ENCODE data around the gene CACNA1B. TPM values are rescaled to one million over a fixed set of nuclear protein-coding genes. Genes with fewer than 3 reads are reported as not detected.

The CACNA1B gene
- total RNA-seq, 8 experiments from 2014 or later, result 0.04 to 12.8 (median 9.7) TPM

DNA sequence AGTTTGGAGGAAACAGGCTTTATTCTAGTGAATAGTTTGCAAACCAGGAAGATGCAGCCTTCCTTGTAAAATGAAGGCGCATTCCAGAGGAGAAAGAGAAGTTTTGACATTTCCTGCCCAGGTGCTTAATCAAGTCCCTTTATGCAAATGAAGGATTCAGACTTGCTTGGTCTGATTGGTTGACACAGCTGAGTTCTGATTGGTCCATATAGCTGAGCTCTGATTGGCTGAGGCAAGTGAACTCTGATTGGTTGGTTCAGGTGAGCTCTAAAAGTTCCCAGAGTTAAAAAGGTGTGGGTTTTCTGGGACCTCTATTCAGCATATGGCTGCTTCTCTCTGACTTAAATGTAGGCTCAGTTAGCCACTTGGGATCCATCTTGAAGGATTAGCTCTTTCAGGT is 151.0 kb downstream of the CACNA1B start:
- WGBS, 10 experiments, result 57 to 100% (median 92%) methylated on average over 1 of the region's 1 CpG; no CpG with 5 or more reads in 7 of the 10 experiments
- Histone ChIP-seq H3K4me1 (replicated peaks in 1 of 2) (no peaks in the 10 kb centered on the region), H3K4me3 (no peak overlapping the region), H3K27ac (no peak overlapping the region)
- in situ Hi-C loops (cut with MboI; ENCODE audit: low pct_unique_long_range_greater_than_20kb in 2 of 9, low sequenced_read_pairs in 9 of 9, unreplicated experiment in 9 of 9), result no loop called here
- ATAC-seq (replicated peaks in 6 of 8), result no peak

DNA sequence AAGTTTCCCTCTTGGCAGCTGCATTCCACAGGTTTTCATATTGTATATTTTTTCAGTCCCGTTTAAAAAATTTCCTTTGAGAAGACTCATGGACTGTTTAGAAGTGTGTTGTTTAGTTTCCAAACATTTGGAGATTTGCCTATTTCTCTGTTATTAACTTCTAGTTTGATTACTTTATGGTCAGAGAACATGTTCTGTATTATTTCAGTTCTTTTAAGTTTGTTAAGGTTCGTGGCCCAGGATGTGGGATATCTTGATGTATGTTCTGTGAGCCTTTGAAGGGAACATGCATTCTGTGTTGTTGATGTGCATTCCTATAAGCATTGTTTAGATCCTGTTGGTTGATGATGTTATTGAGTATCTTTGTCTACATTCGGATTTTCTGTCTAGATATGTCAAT is 153.6 kb downstream of the CACNA1B start:
- H3K4me3 ChIP-seq, result no peak overlapping the region
- no peak for ATAC-seq (replicated peaks in 6 of 8)
- 2 to 91% (median 52%) methylated on average over 1 to 3 of the region's 3 CpGs; no CpG with 5 or more reads in 2 of the 10 experiments for WGBS, 10 experiments
- H3K27ac ChIP-seq, result no peak overlapping the region
- in situ Hi-C loops (cut with MboI; ENCODE audit: low pct_unique_long_range_greater_than_20kb in 2 of 9, low sequenced_read_pairs in 9 of 9, unreplicated experiment in 9 of 9), result no loop called here
- H3K4me1 ChIP-seq (replicated peaks in 1 of 2), result no peaks in the 10 kb centered on the region

DNA sequence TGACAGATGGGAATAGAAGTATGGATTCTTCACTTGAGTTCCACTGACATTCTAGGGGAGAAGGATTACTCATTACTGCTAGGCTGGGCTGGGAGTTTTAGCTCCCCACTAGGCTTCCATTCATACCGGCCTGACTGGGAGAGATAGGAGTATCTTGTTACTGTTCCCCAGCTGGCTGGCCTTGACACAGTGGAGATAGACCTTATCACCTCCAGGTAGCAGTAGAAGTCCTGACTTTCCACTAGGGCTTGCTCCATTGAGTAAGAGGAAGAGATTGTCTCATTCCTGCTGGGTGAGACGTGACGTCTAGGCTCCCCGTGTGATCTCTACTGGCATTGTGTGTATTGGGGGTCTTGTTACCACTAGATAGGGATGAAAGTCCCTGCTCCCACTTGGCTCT is 156.4 kb downstream of the CACNA1B start:
- WGBS, 10 experiments, result 13 to 100% (median 59%) methylated on average over 1 to 4 of the region's 4 CpGs; no CpG with 5 or more reads in 7 of the 10 experiments
- Histone ChIP-seq H3K27ac (no peak overlapping the region), H3K4me3 (no peak overlapping the region), H3K4me1 (replicated peaks in 1 of 2) (no peaks in the 10 kb centered on the region)
- ATAC-seq (replicated peaks in 6 of 8), result no peak
- in situ Hi-C loops (cut with MboI; ENCODE audit: low pct_unique_long_range_greater_than_20kb in 2 of 9, low sequenced_read_pairs in 9 of 9, unreplicated experiment in 9 of 9), result no loop called here

DNA sequence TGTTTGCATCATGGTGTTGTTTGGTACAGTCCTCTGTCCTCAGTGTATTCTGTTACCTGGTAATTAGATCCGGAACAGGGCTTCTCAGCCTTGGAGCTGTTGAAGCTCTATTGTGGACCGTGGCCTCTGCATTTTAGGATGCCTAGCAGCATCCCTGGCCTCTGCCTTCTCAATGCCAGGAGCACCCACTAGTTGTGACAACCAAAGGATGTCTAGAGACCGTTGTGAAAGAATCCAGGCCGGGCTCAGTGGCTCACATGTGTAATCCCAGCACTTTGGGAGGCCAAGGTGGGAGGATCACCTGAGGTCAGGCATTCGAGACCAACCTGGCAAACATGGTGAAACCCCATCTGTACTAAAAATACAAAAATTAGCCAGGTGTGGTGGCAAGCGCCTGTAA is 159.6 kb downstream of the CACNA1B start:
- H3K4me3 ChIP-seq, result no peak overlapping the region
- no peak overlapping the region for H3K27ac ChIP-seq
- in situ Hi-C loops (cut with MboI; ENCODE audit: low pct_unique_long_range_greater_than_20kb in 2 of 9, low sequenced_read_pairs in 9 of 9, unreplicated experiment in 9 of 9), result no loop called here
- WGBS, 10 experiments, result 0 to 100% (median 89%) methylated on average over 1 to 5 of the region's 6 CpGs; no CpG with 5 or more reads in 1 of the 10 experiments
- no peaks in the 10 kb centered on the region for H3K4me1 ChIP-seq (replicated peaks in 1 of 2)
- ATAC-seq (replicated peaks in 6 of 8), result no peak

DNA sequence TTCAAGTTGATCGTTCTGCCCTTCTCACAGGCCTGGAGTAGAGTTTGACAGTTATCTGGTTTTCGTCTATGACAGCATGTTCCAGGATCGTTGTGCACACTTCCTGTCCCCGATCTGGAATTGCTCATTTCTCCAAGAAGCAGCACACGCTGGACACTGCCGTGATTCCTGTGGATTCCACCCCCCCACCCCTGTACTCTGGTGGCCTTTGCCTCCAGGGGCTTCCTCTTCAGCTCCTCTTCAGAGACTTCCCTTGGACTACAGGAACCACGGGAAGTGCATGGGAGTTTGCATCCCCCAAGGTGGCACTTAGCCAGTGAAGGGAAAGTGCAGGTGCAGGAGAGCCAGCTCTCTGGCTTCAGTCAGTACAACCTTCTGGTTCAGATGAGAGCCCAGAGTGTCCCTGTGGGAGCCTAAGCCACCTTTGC is 160.7 kb downstream of the CACNA1B start:
- in situ Hi-C loops (cut with MboI; ENCODE audit: low pct_unique_long_range_greater_than_20kb in 2 of 9, low sequenced_read_pairs in 9 of 9, unreplicated experiment in 9 of 9), result no loop called here
- Histone ChIP-seq H3K27ac (no peak overlapping the region), H3K4me3 (no peak overlapping the region), H3K4me1 (replicated peaks in 1 of 2) (no peaks in the 10 kb centered on the region)
- WGBS, 10 experiments, result 0 to 94% (median 82%) methylated on average over 1 to 6 of the region's 7 CpGs
- no peak for ATAC-seq (replicated peaks in 6 of 8)

DNA sequence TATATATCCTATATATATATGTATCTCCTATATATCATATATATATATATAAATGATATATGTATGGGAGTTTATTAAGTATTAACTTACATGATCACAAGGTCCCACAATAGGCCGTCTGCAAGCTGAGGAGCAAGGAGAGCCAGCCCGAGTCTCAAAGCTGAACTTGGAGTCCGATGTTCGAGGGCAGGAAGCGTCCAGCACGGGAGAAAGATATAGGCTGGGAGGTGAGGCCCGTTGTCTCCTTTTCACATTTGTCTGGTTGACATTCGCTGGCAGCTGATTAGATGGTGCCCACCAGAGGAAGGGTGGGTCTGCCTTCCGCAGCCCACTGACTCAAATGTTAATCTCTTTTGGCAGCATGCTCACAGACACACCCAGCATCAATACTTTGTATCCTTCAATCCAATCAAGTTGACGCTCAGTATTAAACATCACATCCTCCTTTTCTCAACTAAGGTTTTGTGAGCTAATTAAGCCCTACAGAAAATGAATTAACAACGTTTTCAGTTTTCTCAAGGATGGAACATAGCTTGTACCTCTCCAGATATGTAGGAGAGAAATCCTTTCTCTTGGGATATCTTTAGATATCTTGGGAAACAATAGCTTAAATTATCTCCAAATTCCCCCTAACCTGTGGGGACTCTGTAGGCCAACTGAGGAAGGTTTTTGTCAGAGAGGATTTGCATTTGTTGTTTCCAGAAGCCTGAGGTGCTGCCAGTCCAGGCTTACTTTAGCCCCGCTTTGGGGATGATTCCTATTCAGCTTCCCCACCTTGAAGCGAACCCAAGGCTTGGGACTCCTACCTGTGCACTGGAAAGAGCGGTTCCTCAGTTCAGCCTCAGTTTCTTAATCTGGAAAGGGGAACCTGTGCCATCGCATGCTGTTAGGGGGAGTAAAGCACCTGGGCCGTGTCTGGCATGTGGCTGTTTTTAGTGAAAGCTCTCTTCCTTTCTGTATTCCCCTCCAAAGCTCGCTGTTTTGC is 163.2 kb downstream of the CACNA1B start:
- Histone ChIP-seq H3K4me1 (replicated peaks in 1 of 2) (no peaks in the 10 kb centered on the region), H3K4me3 (no peak overlapping the region), H3K27ac (no peak overlapping the region)
- in situ Hi-C loops (cut with MboI; ENCODE audit: low pct_unique_long_range_greater_than_20kb in 2 of 9, low sequenced_read_pairs in 9 of 9, unreplicated experiment in 9 of 9), result no loop called here
- 12 to 100% (median 84%) methylated on average over 1 to 15 of the region's 17 CpGs for WGBS, 10 experiments
- ATAC-seq (replicated peaks in 6 of 8), result no peak

DNA sequence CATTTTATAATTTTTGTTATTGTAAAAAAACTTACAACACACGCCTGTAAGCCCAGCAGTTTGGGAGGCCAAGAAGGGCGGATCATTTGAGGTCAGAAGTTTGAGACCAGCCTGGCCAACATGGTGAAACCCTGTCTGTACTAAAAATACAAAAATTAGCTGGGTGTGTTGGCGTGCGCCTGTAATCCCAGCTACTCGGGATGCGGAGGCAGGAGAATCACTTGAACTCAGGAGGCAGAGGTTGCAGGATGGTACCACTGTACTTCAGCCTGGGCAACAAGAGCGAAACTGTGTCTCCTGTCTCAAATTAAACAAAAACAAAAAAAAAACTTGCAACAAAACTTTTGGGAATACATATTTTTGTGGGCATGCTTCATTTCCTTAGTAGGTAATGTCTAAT is 164.6 kb downstream of the CACNA1B start:
- Histone ChIP-seq H3K4me1 (replicated peaks in 1 of 2) (no peaks in the 10 kb centered on the region), H3K27ac (no peak overlapping the region), H3K4me3 (no peak overlapping the region)
- ATAC-seq (replicated peaks in 6 of 8), result no peak
- WGBS, 10 experiments, result 0 to 100% (median 90%) methylated on average over 1 to 7 of the region's 7 CpGs; no CpG with 5 or more reads in 2 of the 10 experiments
- in situ Hi-C loops (cut with MboI; ENCODE audit: low pct_unique_long_range_greater_than_20kb in 2 of 9, low sequenced_read_pairs in 9 of 9, unreplicated experiment in 9 of 9), result no loop called here

DNA sequence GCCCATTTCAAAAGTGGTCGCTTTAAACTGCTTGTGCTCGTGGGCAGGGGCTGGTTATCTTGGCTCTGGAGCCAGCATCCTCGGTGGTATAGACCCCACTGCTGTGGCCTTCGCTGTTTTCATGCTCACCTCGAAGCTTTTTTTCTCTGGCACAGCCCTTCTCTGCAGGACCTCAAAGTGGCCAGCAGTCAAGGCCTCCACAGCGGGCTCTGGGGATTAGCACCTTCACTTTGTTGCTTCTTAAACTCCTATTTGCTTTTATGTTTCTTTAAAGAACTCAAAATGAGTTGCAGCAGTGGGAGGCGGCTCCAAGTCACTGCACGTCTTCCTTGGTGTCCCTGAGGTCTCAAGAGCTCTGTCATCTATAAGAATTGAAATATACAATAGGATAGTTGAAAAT is 165.1 kb downstream of the CACNA1B start:
- WGBS, 10 experiments, result 10 to 95% (median 60%) methylated on average over 1 to 8 of the region's 8 CpGs; no CpG with 5 or more reads in 2 of the 10 experiments
- Histone ChIP-seq H3K27ac (no peak overlapping the region), H3K4me1 (replicated peaks in 1 of 2) (no peaks in the 10 kb centered on the region), H3K4me3 (no peak overlapping the region)
- ATAC-seq (replicated peaks in 6 of 8), result no peak
- in situ Hi-C loops (cut with MboI; ENCODE audit: low pct_unique_long_range_greater_than_20kb in 2 of 9, low sequenced_read_pairs in 9 of 9, unreplicated experiment in 9 of 9), result no loop called here

DNA sequence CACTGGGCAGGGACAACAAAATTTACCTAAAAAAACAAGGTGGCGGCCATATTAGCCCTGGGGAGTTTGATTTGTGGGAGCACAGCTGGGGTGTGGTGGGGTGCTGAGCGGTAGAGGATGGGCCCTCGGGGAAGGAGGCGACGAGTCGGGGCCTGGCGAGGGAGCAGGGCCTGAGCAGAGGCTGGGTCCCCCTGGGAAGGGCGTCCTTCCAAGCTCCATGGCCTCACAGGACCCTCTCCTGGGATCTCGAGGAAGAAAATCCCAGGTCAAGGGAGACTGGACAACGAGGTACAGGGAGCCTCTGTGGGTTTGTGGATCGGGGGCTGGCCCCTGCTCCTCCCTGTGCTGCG is 165.5 kb downstream of the CACNA1B start:
- in situ Hi-C loops (cut with MboI; ENCODE audit: low pct_unique_long_range_greater_than_20kb in 2 of 9, low sequenced_read_pairs in 9 of 9, unreplicated experiment in 9 of 9), result no loop called here
- WGBS, 10 experiments, result 13 to 100% (median 67%) methylated on average over 2 to 4 of the region's 12 CpGs; no CpG with 5 or more reads in 3 of the 10 experiments
- no peak overlapping the region for H3K4me3 ChIP-seq
- H3K27ac ChIP-seq, result no peak overlapping the region
- ATAC-seq (replicated peaks in 6 of 8), result no peak
- H3K4me1 ChIP-seq (replicated peaks in 1 of 2), result no peaks in the 10 kb centered on the region

DNA sequence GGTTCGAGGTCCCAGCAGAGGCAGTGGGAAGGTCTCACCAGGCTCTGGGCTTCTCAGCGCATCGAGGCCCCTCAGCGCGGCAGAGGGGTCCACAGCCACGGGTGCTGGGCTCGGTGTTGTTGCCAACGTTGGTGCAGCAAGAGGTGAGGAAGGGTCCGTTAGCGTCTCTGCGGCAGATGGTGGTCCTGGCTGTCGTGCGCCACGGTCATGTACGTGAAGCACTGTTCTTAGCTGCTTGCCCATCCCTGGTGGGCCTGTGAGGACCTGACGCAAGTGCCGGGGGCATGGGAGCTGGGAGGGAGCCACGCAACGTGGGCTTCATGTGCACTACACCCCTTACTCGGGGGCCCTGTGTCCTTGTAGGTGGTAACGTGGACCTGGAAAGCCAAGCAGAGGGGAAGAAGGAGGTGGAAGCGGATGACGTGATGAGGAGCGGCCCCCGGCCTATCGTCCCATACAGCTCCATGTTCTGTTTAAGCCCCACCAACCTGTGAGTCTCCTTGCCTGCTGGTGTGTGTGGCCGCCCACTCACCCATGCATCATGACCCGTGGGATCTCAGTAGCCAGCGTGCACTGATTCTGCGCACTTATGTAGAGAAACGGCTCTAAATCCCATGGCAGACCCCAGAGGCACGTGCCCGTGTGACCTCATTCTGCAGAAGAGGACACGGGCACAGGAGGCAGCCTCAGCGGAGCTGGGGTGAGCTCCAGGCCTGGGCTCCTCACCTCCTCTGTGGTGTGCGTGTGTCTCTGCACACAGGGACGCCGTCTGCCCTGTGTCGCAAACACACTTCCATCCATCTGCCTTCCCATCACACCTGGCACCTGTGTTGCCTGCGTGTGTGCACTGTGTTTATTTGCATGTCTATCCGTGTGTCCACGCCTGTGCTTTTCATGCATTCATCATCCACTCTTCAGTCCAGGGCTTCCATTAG is 166.1 kb downstream of the CACNA1B start:
- no peak for ATAC-seq (replicated peaks in 6 of 8)
- Histone ChIP-seq H3K4me1 (replicated peaks in 1 of 2) (no peaks in the 10 kb centered on the region), H3K27ac (no peak overlapping the region), H3K4me3 (no peak overlapping the region)
- 30 to 100% (median 95%) methylated on average over 2 to 16 of the region's 42 CpGs; no CpG with 5 or more reads in 2 of the 10 experiments for WGBS, 10 experiments
- in situ Hi-C loops (cut with MboI; ENCODE audit: low pct_unique_long_range_greater_than_20kb in 2 of 9, low sequenced_read_pairs in 9 of 9, unreplicated experiment in 9 of 9), result no loop called here

DNA sequence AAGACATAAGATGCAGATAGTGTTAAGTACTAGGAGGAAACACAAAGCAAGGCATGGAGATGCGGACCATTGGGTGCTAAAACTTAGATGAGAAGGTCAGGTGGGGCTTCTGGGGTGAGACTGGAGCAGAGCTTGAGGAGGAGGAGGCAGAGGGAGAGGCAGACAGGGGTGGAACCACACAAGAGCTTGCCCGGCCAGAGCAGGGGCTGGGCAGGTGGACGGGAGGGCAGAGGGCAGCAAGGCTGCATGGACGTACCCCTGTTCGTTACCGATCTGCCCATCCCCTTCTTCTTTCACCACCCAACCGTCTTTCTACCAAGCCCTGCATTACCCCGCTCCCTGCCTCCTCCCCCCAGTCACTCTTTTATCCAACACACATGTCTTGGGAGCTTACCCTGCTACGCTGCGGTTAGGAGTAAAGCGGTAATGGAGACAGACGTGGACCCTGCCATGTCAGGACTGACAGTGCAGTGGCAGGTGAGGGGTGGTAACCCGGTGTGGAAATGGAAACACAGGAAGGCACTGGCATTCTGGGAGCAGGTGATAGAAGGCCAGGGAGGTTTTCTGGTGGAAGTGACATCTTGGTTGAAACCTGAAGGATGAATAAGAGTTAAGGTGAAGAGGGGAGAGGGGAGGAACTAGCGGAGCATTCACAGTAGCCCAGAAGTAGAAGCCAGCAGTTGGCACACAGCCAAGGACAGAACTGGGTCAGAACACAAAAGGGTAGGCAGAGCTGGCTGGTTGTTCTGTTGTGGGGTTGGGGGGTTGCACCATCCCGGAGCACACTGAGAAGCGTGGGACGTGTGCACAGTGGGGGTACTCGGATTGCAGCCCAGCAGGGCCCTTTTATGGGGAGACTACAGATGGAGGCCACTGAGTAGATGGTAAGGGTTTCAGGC is 167.2 kb downstream of the CACNA1B start:
- WGBS, 10 experiments, result 10 to 90% (median 40%) methylated on average over 1 to 16 of the region's 18 CpGs; no CpG with 5 or more reads in 1 of the 10 experiments
- ATAC-seq (replicated peaks in 6 of 8), result no peak
- Histone ChIP-seq H3K4me3 (no peak overlapping the region), H3K4me1 (replicated peaks in 1 of 2) (no peaks in the 10 kb centered on the region), H3K27ac (no peak overlapping the region)
- in situ Hi-C loops (cut with MboI; ENCODE audit: low pct_unique_long_range_greater_than_20kb in 2 of 9, low sequenced_read_pairs in 9 of 9, unreplicated experiment in 9 of 9), result no loop called here
